ENCODE results near the gene FITM2. TPM values are rescaled to one million over a fixed set of nuclear protein-coding genes. Genes with fewer than 3 reads are reported as not detected.

FITM2 gene
- total RNA-seq, 6 experiments from 2014 or later: 11.3 to 13.6 (median 13.1) TPM

GRCh38 chr20:44268802-44269201, 42.2 kb downstream of the FITM2 start:
- Mint-ChIP-seq H3K9me3 (no peaks in the 10 kb centered on the region; the same call in 1 of the 2 replicates), H3K27ac (no peak overlapping the region), H3K27me3 (ENCODE audit: insufficient read depth) (peaks cover 17% of the 10 kb centered on the region), H3K36me3 (ENCODE audit: low read depth) (no peaks in the 10 kb centered on the region), H3K4me3 (no peak overlapping the region), H3K4me1 (ENCODE audit: low read depth) (no peaks in the 10 kb centered on the region)
- TF ChIP-seq, protein P1, sequence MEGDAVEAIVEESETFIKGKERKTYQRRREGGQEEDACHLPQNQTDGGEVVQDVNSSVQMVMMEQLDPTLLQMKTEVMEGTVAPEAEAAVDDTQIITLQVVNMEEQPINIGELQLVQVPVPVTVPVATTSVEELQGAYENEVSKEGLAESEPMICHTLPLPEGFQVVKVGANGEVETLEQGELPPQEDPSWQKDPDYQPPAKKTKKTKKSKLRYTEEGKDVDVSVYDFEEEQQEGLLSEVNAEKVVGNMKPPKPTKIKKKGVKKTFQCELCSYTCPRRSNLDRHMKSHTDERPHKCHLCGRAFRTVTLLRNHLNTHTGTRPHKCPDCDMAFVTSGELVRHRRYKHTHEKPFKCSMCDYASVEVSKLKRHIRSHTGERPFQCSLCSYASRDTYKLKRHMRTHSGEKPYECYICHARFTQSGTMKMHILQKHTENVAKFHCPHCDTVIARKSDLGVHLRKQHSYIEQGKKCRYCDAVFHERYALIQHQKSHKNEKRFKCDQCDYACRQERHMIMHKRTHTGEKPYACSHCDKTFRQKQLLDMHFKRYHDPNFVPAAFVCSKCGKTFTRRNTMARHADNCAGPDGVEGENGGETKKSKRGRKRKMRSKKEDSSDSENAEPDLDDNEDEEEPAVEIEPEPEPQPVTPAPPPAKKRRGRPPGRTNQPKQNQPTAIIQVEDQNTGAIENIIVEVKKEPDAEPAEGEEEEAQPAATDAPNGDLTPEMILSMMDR (IDR thresholded peaks at IDR 0.05): no peak
- no peak for DNase-seq

DNA sequence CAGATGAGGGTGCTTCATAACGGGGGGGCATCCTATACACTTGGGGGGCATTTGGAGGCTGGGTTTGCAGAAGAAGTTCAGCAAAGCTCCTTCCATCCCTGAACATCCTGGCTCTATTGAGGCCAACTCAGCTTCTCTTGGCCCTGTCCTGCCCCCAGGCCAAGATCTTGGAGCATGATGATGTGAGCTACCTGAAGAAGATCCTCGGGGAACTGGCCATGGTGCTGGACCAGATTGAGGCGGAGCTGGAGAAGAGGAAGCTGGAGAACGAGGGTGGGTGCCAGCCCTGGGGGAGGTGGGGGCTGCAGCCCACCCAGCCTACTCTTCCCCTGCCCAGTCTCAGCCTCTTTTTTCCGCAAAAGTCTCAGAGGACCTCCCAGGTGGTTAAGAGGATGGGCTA, 46.7 kb downstream of the FITM2 start:
- H3K27ac Mint-ChIP-seq: no peak overlapping the region
- H3K4me1 Mint-ChIP-seq (ENCODE audit: low read depth): no peaks in the 10 kb centered on the region
- TF ChIP-seq, protein P1 (IDR thresholded peaks at IDR 0.05): no peak
- H3K27me3 Mint-ChIP-seq (ENCODE audit: insufficient read depth): peaks cover 25% of the 10 kb centered on the region
- no peak for DNase-seq
- no peaks in the 10 kb centered on the region; the same call in 1 of the 2 replicates for H3K9me3 Mint-ChIP-seq
- no peaks in the 10 kb centered on the region for H3K36me3 Mint-ChIP-seq (ENCODE audit: low read depth)
- H3K4me3 Mint-ChIP-seq: no peak overlapping the region

DNA sequence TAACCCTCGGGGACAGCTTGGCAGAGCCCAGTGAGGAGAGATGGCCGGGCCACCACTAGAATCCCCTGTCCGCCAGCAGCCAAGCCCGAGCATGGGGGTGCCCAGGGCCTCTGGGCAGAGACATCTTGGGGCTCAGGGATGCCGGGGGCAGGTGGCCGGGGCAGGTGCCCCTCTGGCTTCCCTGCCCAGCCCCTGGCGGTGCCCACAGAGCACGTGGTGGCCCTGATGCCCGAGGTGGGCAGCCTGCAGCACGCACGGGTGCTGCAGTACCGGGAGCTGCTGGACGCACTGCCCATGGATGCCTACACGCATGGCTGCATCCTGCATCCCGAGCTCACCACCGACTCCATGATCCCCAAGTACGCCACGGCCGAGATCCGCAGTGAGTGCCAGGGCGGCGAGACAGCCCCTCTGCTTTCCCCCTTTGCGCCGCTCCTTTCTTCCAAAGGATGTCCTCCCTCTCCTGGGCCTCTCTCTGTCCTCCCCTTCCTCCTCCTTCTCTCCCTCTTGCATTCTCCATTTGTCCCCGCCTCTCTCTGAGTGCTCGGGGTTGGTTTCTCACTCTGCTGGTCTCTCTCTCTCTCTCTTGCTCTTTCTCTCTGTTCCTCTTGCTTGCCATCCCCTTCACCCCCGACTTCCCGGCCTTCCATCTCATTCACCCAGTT, 52.6 kb downstream of the FITM2 start:
- H3K9me3 Mint-ChIP-seq: no peaks in the 10 kb centered on the region
- H3K27ac Mint-ChIP-seq: no peak overlapping the region
- no peaks in the 10 kb centered on the region for H3K4me1 Mint-ChIP-seq (ENCODE audit: low read depth)
- TF ChIP-seq, protein P1 (IDR thresholded peaks at IDR 0.05): no peak
- peaks cover 11% of the 10 kb centered on the region for H3K27me3 Mint-ChIP-seq (ENCODE audit: insufficient read depth)
- no peak for DNase-seq
- H3K4me3 Mint-ChIP-seq: no peak overlapping the region
- no peaks in the 10 kb centered on the region for H3K36me3 Mint-ChIP-seq (ENCODE audit: low read depth)

- TF ChIP-seq, protein P1 (IDR thresholded peaks at IDR 0.05): no peak
- peaks cover 12% of the 10 kb centered on the region for H3K27me3 Mint-ChIP-seq (ENCODE audit: insufficient read depth)
- H3K36me3 Mint-ChIP-seq (ENCODE audit: low read depth): no peaks in the 10 kb centered on the region
- DNase-seq: no peak
- H3K27ac Mint-ChIP-seq: no peak overlapping the region
- H3K4me1 Mint-ChIP-seq (ENCODE audit: low read depth): no peaks in the 10 kb centered on the region
- no peak overlapping the region for H3K4me3 Mint-ChIP-seq
- no peaks in the 10 kb centered on the region for H3K9me3 Mint-ChIP-seq
These were observed 54.0 kb downstream of the FITM2 start for GRCh38 chr20:44256961-44257360.

- Mint-ChIP-seq H3K4me3 (no peak overlapping the region), H3K4me1 (ENCODE audit: low read depth) (no peaks in the 10 kb centered on the region), H3K36me3 (ENCODE audit: low read depth) (no peaks in the 10 kb centered on the region), H3K27ac (no peak overlapping the region), H3K27me3 (ENCODE audit: insufficient read depth) (peaks cover 11% of the 10 kb centered on the region), H3K9me3 (no peaks in the 10 kb centered on the region)
- no peak for DNase-seq
- TF ChIP-seq, protein P1 (IDR thresholded peaks at IDR 0.05): no peak
These were observed 55.1 kb downstream of the FITM2 start for GRCh38 chr20:44255942-44256341.
